ENCODE data around the gene MTSS2.

GRCh38 chr16:70687671-70688245 lies 1.9 kb upstream of the MTSS2 start:
- TF ChIP-seq CTCF (IDR thresholded peaks at IDR 0.05; ENCODE audit: low read depth, low read length) (no peak), POLR2A (IDR thresholded peaks at IDR 0.05; ENCODE audit: extremely low read depth, insufficient read length) (no peak), MAX (IDR thresholded peaks at IDR 0.05; ENCODE audit: low read depth, low read length) (no peak)
